Right atrium auricular region (tissue), 2 donors: ENCODE results near the gene YPEL5. TPM values are rescaled to one million over a fixed set of nuclear protein-coding genes. Genes with fewer than 3 reads are reported as not detected.

ENCODE experiments used
- DNase-seq: peaks from one replicate; pipeline ENCODE4 v3.0.0-alpha.2; 2019; ENCODE audit warnings: low spot score
- H3K27ac ChIP-seq, 2 donors: fragments of 200-600 bp; sonication (generic); 1 replicate in 1 of 2; 2 replicates in 1 of 2; pipeline ENCODE4 v1.5.1; 2016 to 2019
- H3K27me3 ChIP-seq, 2 donors: fragments of 200-600 bp; sonication (generic); one replicate each; pipeline versions ENCODE4 v1.5.1 to v1.6.0; 2017 to 2019
- H3K36me3 ChIP-seq: fragments of 200-600 bp; sonication (generic); one replicate; pipeline ENCODE4 v1.5.1; 2016
- H3K4me1 ChIP-seq, 2 donors: fragments of 200-600 bp; sonication (generic); one replicate each; pipeline versions ENCODE4 v1.5.1 to v1.6.0; 2017 to 2019
- H3K4me3 ChIP-seq, 2 donors: fragments of 200-600 bp; sonication (generic); 1 replicate in 1 of 2; 2 replicates in 1 of 2; pipeline ENCODE4 v1.5.1; 2017 to 2019; ENCODE audit warnings: mild to moderate bottlenecking in 1 of 2, moderate library complexity in 1 of 2
- H3K9me3 ChIP-seq, 2 donors: fragments of 200-600 bp; sonication (generic); one replicate each; pipeline ENCODE4 v1.5.1; 2019
- CTCF ChIP-seq, 2 donors: fragments of 200-600 bp; sonication (generic); IDR thresholded peaks; one replicate each; pipeline ENCODE4 v1.5.1; 2019; ENCODE audit warnings: antibody characterized with exemption in 2 of 2
- total RNA-seq, 2 donors: library from RNA; depleted of rRNA; stranded (reverse); fragments of >200 nt; gene quantifications; one replicate each; pipeline ENCODE4 v1.1.0, GENCODE V29; 2016

Gene YPEL5
- total RNA-seq, 2 donors from 2014 or later = 36.3 to 45.5 TPM

DNA sequence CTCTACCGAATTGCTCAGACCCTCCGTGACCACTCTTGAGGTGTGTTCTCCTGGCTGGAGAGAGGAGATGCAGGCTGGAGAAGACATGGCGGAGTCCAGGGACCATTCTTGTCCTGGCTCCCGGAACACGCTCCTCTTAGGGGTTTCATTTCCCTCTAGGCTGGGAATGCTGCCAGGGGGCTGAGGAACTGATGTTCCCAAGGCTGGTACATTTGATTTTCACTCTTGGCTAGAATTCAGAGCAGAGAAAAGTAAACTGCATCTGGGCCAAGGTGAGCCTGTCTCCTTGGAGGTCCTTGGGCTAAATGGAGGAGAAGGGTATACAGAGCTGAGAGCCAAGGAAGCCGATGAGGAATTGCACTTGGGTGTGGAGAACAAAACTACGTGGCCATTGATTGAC, 56.3 kb downstream of the YPEL5 start:
- Histone ChIP-seq H3K9me3 (no peaks in the 10 kb centered on the region), H3K36me3 (no peaks in the 10 kb centered on the region), H3K27ac (no peak overlapping the region), H3K4me3 (no peak overlapping the region), H3K4me1 (peaks cover 0 to 12% of the 10 kb centered on the region in 2 donors), H3K27me3 (no peaks in the 10 kb centered on the region)
- DNase-seq = no peak
- no peak for TF ChIP-seq CTCF (IDR thresholded peaks at IDR 0.05)

DNA sequence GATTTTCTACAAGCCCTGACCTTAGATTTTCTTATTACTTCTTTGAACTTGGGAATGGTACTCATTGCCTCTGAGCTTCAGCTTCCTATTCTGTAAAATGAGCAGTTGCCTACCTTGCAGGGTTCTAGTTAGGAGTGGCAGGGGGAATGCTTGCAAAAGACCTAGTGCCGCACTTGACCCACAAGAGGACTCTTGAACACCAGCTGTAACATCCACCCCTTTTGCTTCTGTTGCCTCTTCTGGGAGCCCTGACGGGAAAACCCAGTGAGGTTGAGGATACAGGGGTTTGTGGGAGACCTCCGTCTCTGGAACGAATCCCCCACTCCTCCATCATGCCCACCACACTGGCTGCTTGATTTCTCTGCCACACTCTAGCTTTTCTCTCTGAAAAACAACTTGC, 57.5 kb downstream of the YPEL5 start:
- no peak for DNase-seq
- H3K36me3 ChIP-seq = no peaks in the 10 kb centered on the region
- H3K27me3 ChIP-seq = no peaks in the 10 kb centered on the region
- no peak overlapping the region for H3K27ac ChIP-seq
- peaks cover 0 to 12% of the 10 kb centered on the region in 2 donors for H3K4me1 ChIP-seq
- H3K4me3 ChIP-seq = no peak overlapping the region
- no peaks in the 10 kb centered on the region for H3K9me3 ChIP-seq
- TF ChIP-seq CTCF (IDR thresholded peaks at IDR 0.05) = no peak

GRCh38 chr2:30205456-30205855, 58.6 kb downstream of the YPEL5 start:
- H3K27me3 ChIP-seq = no peaks in the 10 kb centered on the region
- no peaks in the 10 kb centered on the region for H3K36me3 ChIP-seq
- H3K4me3 ChIP-seq = no peak overlapping the region
- peaks cover 0 to 12% of the 10 kb centered on the region in 2 donors for H3K4me1 ChIP-seq
- DNase-seq = no peak
- no peak overlapping the region for H3K27ac ChIP-seq
- no peak for TF ChIP-seq CTCF (IDR thresholded peaks at IDR 0.05)
- no peaks in the 10 kb centered on the region for H3K9me3 ChIP-seq

GRCh38 chr2:30206461-30207430, 59.9 kb downstream of the YPEL5 start:
- peaks cover 0 to 8% of the 10 kb centered on the region in 2 donors for H3K4me1 ChIP-seq
- no peak for DNase-seq
- H3K36me3 ChIP-seq = no peaks in the 10 kb centered on the region
- no peak overlapping the region for H3K4me3 ChIP-seq
- no peaks in the 10 kb centered on the region for H3K27me3 ChIP-seq
- TF ChIP-seq CTCF (IDR thresholded peaks at IDR 0.05) = no peak
- H3K9me3 ChIP-seq = no peaks in the 10 kb centered on the region
- H3K27ac ChIP-seq = no peak overlapping the region

- H3K4me3 ChIP-seq = no peak overlapping the region
- no peak overlapping the region for H3K27ac ChIP-seq
- H3K9me3 ChIP-seq = no peaks in the 10 kb centered on the region
- no peaks in the 10 kb centered on the region for H3K36me3 ChIP-seq
- H3K4me1 ChIP-seq = no peaks in the 10 kb centered on the region
- H3K27me3 ChIP-seq = no peaks in the 10 kb centered on the region
- no peak for DNase-seq
- TF ChIP-seq CTCF (IDR thresholded peaks at IDR 0.05) = peak; percentile 78 to 96
Observed at GRCh38 chr2:30208453-30208852, 61.6 kb downstream of the YPEL5 start.
